Activated gamma-delta T cell (primary cell): ENCODE data around the gene CNTNAP2.

Experiments used
- DNase-seq: peaks from one replicate; lab custom pipeline; 2025; lab: John Stamatoyannopoulos, UW

CNTNAP2 gene

GRCh38 chr7:147852833-147853232 is 1736.2 kb downstream of the CNTNAP2 start:
- no peak for DNase-seq

DNA sequence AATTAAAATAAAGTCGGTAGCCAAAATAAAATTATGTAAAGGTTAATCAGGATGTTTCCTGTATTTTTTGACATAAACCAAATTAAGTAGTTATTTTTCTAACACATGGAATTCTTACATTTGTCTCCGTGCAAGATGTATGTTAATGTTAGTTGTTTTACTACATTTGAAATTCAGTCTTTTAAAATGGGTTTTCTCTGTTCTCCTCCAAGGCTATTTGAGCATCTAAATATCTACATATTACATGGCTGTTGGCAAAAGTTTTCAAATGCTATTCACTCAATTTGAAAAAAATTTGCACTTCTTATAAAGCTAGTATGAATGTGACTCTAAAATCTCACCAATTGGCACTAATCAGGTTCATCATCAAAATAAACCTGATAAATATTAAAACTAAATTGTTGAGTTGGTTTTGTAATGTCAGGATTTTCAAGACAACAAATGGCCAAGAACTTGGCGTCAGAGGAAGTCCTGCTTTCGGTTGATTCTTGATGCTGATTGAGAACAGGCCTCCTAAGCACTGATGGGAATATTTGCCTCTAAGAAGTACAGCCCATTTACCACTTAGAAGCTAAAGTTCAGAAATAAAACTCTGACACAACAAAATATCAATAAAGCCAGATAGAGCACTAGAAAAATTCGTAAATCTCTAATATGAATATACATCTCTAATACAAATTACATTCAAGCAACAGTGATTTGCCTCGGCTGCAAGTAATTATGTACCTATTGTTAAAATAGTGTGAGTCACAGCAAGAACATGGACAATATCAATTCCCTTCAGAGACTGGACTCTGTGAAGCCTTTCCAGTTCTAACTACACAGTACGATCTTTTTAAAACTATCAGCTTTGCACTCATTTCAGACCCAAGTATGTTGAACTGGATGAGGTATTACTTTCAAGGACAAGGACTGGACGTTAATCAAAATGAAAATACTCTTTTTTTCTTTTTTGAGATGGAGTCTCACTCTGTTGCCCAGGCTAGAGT is 1740.8 kb downstream of the CNTNAP2 start:
- no peak for DNase-seq

GRCh38 chr7:147858421-147858820 is 1741.8 kb downstream of the CNTNAP2 start:
- no peak for DNase-seq

GRCh38 chr7:147859033-147859432 is 1742.4 kb downstream of the CNTNAP2 start:
- DNase-seq = no peak

GRCh38 chr7:147859486-147859885 is 1742.9 kb downstream of the CNTNAP2 start:
- DNase-seq = no peak

DNA sequence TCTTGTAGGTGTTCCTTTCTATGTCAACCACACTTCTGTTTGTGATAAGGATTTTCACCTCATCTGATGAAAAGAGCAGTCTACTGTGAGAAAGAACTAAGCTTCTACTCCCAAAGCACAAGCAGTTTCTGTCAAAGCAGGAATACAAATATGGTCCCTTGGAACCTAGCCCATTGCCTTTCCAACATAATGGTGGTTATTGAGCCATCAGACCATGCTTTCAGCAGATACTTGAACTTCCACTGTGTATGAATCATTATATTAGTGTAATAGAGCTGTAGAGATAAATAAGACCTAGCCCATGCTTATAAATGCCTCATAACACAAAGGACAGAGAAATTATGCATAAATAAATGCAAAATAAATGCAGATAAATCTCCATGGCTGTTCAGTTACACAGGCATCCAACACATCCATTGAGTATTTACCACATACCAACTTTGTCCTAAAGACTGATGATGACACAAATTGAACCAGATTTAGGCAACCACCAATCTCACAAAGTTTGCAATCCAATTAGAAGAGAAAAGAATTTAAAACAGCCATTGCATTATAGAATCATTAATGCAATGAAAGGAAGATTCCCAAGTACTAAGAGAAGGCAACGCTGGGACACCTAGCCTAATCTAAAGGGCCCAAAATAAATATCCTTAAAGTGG is 1744.6 kb downstream of the CNTNAP2 start:
- DNase-seq = no peak

DNA sequence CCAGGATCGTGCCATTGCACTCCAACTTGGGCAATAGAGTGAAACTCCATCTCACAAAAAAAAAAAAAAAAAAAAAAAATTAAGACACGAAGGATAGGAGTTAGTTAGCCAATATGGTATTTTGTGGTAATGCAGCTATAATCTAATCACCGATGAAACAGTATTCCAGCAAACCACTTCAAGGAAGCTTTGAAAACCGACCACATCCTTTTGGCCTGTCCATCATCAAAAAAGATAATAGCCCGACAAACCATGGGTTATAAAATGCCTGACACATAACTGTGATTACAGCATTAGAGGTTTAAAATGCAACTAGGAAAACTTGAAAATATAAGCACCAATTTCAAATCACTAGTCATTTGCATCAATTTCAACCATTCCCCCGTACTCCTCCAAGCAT is 1745.3 kb downstream of the CNTNAP2 start:
- no peak for DNase-seq

DNA sequence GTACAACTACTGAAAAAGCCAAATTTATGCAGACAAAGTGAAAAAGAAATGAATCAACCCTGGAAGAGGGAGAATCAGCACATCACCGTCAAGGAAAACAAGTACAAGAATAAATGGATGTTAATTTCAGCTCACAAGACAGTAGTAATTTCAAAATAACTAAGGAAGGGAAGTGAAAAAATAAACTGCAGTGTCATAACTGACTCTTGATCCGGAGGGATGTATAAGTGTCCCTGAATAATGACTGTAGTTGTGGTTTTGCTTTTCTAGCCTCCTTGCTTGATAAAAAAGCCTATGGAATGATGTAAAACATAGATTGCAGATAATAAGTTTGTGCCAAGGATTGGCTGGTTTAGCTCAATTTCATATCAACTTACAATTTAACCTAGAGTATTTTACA is 1752.9 kb downstream of the CNTNAP2 start:
- no peak for DNase-seq

DNA sequence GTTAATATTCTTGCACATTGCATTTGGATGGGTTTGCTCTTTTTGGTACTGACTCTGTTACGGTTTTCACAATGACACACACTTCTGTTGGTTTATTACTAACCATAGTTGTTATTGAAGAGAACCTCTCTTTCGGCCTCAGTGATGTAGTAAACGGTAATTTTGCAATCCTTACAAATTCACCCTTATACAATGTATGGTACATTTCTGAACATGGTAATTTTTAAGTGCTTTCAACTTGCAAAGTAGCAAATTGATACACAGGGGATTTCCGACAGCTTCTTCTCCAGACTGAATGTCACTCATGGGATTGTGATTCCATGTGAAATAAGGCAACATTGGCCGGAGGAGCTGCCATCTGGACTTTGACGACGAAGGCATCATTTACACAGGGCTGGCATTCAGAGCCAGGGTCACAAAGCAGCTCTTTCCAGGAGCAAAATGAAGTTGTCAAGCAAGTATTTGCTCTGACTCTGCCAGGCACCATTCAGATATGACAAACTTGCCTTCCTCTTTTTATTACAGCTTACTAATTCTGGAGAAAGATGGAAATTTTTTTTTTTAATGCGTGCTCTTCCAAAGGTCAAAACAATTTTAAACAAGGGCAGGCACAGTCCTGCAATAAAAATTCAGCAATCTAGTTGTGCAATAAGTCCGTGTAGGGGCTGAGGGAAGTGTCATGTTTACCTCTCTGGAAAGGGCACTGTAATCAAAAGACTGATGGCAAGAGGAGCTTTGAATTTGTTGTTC is 1762.5 kb downstream of the CNTNAP2 start:
- no peak for DNase-seq

DNA sequence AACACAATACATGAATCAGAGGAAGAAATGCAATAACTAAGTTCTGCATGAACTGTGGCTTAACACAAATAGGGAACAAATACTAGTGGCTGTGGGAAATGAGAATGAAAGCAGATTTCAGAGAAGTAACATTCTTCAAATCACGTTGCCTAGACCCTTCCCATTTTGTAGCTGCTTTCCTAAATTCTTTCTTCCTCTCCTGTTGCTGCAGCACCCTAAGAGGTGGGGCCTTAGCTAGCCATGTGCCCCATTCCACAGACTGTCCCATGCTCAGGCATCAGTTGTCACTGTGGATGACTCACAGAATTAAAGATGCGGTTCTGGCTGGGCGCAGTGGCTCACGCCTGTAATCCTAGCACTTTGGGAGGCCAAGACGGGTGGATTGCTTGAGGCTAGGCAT is 1769.3 kb downstream of the CNTNAP2 start:
- no peak for DNase-seq

GRCh38 chr7:147894271-147894670 is 1777.7 kb downstream of the CNTNAP2 start:
- DNase-seq = no peak

DNA sequence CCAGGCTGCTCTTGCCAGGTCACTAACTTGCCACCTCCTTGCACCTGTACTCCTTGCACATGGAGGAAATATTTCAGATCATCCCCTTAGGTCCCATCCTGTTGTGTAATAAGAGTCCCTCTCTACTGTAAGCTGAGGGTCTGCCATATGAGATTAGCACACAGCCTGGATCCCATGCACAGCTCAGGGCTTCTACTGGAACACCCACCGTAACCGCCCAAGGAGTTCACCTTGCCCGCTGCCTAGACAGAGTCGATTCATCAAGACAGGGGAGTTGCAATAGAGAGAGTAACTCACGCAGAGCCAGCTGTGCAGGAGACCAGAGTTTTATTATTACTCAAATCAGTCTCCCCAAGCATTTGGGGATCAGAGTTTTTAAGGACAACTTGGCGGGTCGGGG is 1779.5 kb downstream of the CNTNAP2 start:
- no peak for DNase-seq

GRCh38 chr7:147903536-147904218 is 1787.1 kb downstream of the CNTNAP2 start:
- DNase-seq = no peak

GRCh38 chr7:147904219-147904576 is 1787.6 kb downstream of the CNTNAP2 start:
- no peak for DNase-seq

- no peak for DNase-seq
Measured at GRCh38 chr7:147909431-147910148, 1793.0 kb downstream of the CNTNAP2 start.

DNA sequence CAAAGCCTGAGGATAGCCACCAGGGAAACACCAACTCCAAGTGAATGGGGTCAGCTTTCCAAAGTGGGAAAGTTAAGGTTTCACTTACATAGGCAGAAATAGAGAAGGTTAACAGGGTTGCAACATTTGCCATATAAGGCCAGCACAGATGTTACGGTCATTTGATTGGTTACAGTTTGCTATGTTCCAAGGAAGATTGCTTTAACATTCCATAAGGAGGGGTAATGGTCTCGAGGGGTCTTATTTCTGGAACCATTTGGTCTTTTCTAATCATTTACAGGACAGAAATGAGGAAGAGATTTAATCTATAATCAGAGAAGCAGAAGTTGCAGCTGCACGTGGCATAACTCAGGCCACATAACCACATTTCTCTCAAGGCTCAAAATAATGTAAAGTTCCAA is 1794.6 kb downstream of the CNTNAP2 start:
- no peak for DNase-seq

GRCh38 chr7:147912291-147912690 is 1795.7 kb downstream of the CNTNAP2 start:
- DNase-seq = no peak

GRCh38 chr7:147912946-147913638 is 1796.5 kb downstream of the CNTNAP2 start:
- no peak for DNase-seq

DNA sequence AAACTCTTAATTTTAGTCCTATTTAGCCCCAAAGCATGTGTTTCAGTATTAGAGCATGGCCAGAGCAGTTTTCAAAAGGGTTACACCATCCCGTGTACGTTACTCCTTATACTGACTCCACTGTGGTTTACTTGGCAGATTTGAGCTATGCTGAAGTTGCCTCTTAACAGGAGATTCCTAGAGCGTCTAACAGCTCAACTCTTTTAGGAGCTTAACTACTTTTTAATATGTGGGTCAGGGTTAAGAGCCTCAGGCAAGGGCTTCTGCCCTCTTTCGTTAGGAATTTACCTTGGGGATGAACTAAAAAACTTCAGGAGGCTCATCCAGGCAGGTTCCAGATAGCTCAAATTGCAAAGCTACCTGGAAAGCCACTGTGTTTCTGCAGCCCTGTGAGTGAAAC is 1799.2 kb downstream of the CNTNAP2 start:
- DNase-seq = no peak

GRCh38 chr7:147916573-147916972 is 1800.0 kb downstream of the CNTNAP2 start:
- DNase-seq = no peak

GRCh38 chr7:147923841-147924240 is 1807.2 kb downstream of the CNTNAP2 start:
- DNase-seq = no peak
